Aorta (tissue), 5 donors: ENCODE measurements around the gene GALNT13. TPM values are rescaled to one million over a fixed set of nuclear protein-coding genes. Genes with fewer than 3 reads are reported as not detected.

ENCODE experiments used
- ATAC-seq: fragments of 200-7000 bp; cut with Tn5 transposase; one replicate; pipeline ENCODE4 v1.9.1; 2022; ENCODE audit warnings: moderate library complexity; ENCODE audit not compliant: low FRiP score
- DNase-seq, 2 donors: peaks; one replicate each; pipeline ENCODE4 v3.0.0-alpha.2; 2020
- H3K27ac ChIP-seq, 2 donors: one replicate each; pipeline ENCODE4 v1.5.1; 2013; ENCODE audit warnings: low read length in 2 of 2, mild to moderate bottlenecking in 2 of 2, moderate library complexity in 2 of 2, control low read depth in 1 of 2, inconsistent platforms in 1 of 2, low read depth in 1 of 2
- H3K27me3 ChIP-seq, 2 donors: one replicate each; pipeline ENCODE4 v1.6.1; 2013; ENCODE audit warnings: control low read depth in 1 of 2, low read length in 1 of 2, mild to moderate bottlenecking in 1 of 2, moderate library complexity in 1 of 2; ENCODE audit not compliant: insufficient read depth in 2 of 2, control insufficient read depth in 1 of 2
- H3K36me3 ChIP-seq, 2 donors: one replicate each; pipeline ENCODE4 v1.6.1; 2013; ENCODE audit warnings: control low read depth in 1 of 2, low read length in 1 of 2, mild to moderate bottlenecking in 1 of 2; ENCODE audit not compliant: insufficient read depth in 2 of 2, control insufficient read depth in 1 of 2
- H3K4me1 ChIP-seq, 2 donors: one replicate each; pipeline ENCODE4 v1.6.1; 2013; ENCODE audit warnings: low read length in 2 of 2, control low read depth in 1 of 2, mild to moderate bottlenecking in 1 of 2, moderate library complexity in 1 of 2; ENCODE audit not compliant: insufficient read depth in 2 of 2, control insufficient read depth in 1 of 2
- H3K4me3 ChIP-seq, 2 donors: one replicate each; pipeline ENCODE4 v1.5.1; 2013; ENCODE audit warnings: low read length in 2 of 2, control low read depth in 1 of 2, mild to moderate bottlenecking in 1 of 2
- H3K9me3 ChIP-seq: one replicate; pipeline ENCODE4 v1.6.1; 2013; ENCODE audit warnings: mild to moderate bottlenecking, low read length; ENCODE audit not compliant: control insufficient read depth
- WGBS, 2 donors: extraction: QIAGEN DNeasy Blood & Tissue Kit; methylation state at CpG; one replicate each; pipeline ENCODE4 v1.1.7; 2013; 5-methylcytosine and 5-hydroxymethylcytosine counted together
- intact Hi-C, 2 donors: fragments of 100-400 bp; cut with DNase I; formaldehyde crosslinking; loops; one replicate each; pipeline versions ENCODE4 v1.14.2 to v1.15.0; 2022
- polyA plus RNA-seq, 2 donors: library from polyadenylated mRNA; stranded (reverse); fragments of 200-250 nt; gene quantifications; one replicate each; pipeline ENCODE4 v1.2.3, GENCODE V29; 2013
- total RNA-seq, 2 donors: library from RNA; stranded (reverse); fragmentation: NEBNext Ultra II Directional; extraction: Animal tissue kit (Norgen Biotek cat#: 25700); gene quantifications; one replicate each; pipeline ENCODE4 v1.2.1, GENCODE V29; 2021
- donor health status: healthy with polysubstance abuse.
- donor health status: Bipolar disorder and iron deficiency.
- donor health status: DM: no; HTN: no; CAD: no.
- donor health status: DM: no; HTN: no; CAD: no.
- donor health status: DM: yes; HTN: yes; CAD: no.

GALNT13 gene
- total and polyA plus RNA-seq, 4 donors = 0.74 to 4.9 (median 1.3) TPM

DNA sequence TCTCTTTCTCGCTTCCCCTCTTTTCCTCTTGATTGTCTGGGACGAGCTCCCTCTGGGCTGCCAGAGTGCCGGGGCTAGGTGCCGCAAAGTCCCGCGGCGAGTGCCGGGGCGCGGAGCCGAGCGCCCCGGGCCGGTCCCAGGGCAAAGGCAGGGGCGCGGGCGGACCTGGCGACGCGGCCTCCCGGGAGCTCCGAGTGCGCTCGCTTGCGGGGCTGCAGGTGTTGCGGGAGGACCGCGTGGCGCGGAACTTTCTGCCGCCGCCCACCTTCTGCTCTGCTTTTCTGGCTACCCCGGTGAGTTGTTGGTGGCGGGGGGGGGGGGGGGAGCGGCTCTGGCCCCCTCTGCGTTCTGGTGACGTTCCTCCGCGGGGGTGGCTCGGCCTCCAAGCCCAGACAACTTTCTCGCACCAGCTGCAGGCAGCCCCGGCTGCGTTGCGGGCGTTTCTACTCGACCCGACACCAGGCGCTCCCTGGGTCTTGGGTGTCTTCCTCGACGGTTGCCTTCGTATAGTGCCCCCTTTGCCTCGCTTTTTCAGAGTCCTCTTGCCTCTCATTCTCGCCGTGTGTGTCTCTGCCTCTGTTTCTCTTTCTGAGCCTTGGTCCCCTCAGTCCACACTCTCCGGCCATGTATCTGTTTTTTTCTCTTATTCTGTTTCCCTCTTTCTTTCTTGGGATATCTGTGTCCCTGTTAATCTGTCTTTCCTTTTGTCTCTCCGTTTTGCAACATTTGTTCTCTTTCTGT is 759 bp downstream of the GALNT13 start:
- no peaks in the 10 kb centered on the region for H3K4me1 ChIP-seq
- no peak overlapping the region for H3K4me3 ChIP-seq
- DNase-seq = peak in 1 of 2 donors; percentile 63
- H3K9me3 ChIP-seq = no peaks in the 10 kb centered on the region
- intact Hi-C loops = no loop called here
- WGBS, 2 donors = 0 to 1% methylated on average over 49 to 56 of the region's 56 CpGs
- H3K27ac ChIP-seq = no peak overlapping the region
- H3K36me3 ChIP-seq = no peaks in the 10 kb centered on the region
- H3K27me3 ChIP-seq = no peaks in the 10 kb centered on the region
- ATAC-seq = no peak

DNA sequence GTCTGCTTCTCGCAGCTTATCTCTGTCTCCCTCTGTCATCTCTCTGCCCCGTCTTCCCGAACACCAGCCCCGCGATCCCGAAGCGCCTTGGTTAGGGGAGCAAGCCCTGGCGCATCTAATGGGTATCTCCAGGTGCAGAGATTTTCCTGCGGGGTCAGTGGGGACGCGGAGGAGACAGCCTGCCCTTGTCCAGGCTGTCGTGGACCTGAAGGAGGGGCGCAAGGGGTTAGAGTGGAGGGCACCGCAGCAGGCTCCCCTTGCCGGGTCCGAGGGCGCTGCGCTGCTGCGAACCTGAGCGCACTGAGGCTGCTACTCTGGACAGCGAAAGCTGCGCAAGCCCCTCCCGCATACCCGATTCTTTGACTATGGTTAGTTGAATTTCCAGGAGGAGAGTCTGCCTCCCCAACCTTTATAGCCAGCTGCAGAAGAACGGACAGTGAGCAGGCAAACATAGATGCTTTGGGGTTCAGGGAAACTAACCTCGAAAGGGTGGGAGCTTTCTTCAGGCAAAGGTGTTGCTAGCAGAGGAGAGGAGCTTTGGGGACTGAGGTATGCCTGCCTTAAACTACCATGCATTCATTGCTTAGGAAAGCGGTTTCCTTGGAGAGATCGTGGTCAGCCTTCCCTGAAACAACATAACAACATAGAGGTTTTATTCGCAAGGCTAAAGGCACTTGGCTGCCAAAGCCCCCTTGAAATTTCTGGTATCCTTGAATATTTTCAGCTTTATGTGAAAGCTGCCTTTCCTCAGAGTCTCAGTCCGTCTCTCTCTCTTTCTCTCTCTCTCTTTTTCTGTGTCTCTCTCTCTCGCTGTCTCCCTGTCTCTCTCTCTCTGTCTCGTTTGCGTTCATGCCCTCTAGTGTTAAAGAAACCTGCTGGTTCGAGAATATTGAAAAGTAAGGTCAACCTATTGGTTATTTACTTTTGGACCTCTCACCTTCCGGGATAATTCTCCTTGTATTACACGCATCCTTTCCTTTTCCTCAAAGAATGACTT is 1.6 kb downstream of the GALNT13 start:
- intact Hi-C loops = no loop called here
- Histone ChIP-seq H3K36me3 (no peaks in the 10 kb centered on the region), H3K4me1 (no peaks in the 10 kb centered on the region), H3K4me3 (no peak overlapping the region), H3K27ac (no peak overlapping the region), H3K9me3 (no peaks in the 10 kb centered on the region), H3K27me3 (no peaks in the 10 kb centered on the region)
- ATAC-seq = no peak
- peak in 1 of 2 donors; percentile 57 for DNase-seq
- 3 to 4% methylated on average over 36 of the region's 36 CpGs for WGBS, 2 donors

DNA sequence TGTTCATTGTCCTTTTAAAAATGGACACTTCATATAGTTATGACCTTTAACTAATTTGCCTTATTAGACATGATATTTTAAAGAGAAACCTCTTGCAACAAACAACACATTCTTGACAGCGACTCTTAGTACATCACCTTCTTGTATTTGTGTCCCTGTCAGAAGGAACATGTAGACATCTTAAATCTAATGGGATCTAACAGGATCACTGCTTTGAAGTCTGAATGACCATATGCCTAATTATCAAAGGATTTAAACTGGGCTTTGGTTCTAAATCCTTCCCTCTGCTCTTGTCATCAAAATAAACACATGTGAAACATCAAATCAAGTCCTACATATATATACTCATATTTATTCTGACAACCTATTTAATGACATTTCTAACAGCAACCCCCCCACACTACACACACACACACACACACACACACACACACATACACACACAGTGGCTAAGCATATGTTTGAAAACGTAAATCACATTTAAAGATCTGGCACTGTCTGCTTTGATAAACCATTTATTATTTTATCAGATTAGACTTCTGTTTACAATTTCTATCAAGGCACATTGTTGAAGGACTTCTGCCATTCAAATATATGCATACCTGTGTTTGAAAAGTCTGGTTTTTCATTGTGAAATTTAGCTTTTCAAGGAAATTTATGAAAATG is 4.2 kb downstream of the GALNT13 start:
- ATAC-seq (no peak), DNase-seq (no peak)
- Histone ChIP-seq H3K36me3 (no peaks in the 10 kb centered on the region), H3K9me3 (no peaks in the 10 kb centered on the region), H3K27me3 (no peaks in the 10 kb centered on the region), H3K27ac (no peak overlapping the region), H3K4me3 (no peak overlapping the region), H3K4me1 (no peaks in the 10 kb centered on the region)
- 70 to 79% methylated on average over 2 of the region's 2 CpGs for WGBS, 2 donors
- intact Hi-C loops = no loop called here

DNA sequence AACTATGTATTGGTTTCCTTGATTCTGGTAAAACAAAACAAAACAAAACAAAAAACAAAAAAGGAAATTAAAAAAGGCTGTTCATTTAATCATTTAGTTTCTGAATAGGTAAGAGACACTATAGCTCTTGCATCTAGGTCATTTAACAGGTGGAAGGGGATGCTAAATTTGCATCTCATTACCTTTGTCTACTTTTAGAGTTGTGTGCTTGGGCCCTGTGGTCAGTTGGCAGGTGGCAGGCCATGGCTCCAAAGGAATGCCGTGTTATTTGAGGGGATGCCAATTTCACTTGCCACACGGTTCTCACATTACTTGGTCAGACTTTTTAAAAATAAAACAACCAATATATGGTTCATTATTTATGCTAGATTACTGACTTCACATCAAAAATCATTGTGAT is 9.2 kb downstream of the GALNT13 start:
- no peak overlapping the region for H3K27ac ChIP-seq
- no peak overlapping the region for H3K4me3 ChIP-seq
- ATAC-seq = no peak
- no peak for DNase-seq
- 42 to 46% methylated on average over 2 of the region's 2 CpGs for WGBS, 2 donors
- H3K4me1 ChIP-seq = no peaks in the 10 kb centered on the region
- no peaks in the 10 kb centered on the region for H3K36me3 ChIP-seq
- intact Hi-C loops = no loop called here
- H3K27me3 ChIP-seq = no peaks in the 10 kb centered on the region
- H3K9me3 ChIP-seq = no peaks in the 10 kb centered on the region

DNA sequence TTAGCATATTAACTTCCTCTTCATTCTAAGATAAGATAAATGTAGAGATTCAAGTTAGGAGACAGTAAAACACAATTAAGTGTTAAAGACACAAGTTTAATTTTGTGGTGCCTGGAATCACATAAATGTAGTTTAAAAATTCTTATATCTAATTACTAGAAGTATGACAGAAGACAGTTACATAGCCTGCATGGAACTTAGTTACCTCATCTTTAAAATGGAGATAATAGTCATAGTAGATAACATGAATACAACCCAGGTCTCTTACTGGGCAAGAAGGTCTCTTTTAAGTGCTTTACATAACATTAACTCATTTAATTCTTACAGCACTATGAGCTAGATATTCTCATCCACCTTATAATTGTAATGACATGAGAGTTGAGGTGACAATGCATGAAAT is 15.1 kb downstream of the GALNT13 start:
- Histone ChIP-seq H3K9me3 (no peaks in the 10 kb centered on the region), H3K27ac (no peak overlapping the region), H3K27me3 (no peaks in the 10 kb centered on the region), H3K4me3 (no peak overlapping the region), H3K36me3 (no peaks in the 10 kb centered on the region), H3K4me1 (no peaks in the 10 kb centered on the region)
- intact Hi-C loops = no loop called here
- ATAC-seq = no peak
- DNase-seq = no peak

DNA sequence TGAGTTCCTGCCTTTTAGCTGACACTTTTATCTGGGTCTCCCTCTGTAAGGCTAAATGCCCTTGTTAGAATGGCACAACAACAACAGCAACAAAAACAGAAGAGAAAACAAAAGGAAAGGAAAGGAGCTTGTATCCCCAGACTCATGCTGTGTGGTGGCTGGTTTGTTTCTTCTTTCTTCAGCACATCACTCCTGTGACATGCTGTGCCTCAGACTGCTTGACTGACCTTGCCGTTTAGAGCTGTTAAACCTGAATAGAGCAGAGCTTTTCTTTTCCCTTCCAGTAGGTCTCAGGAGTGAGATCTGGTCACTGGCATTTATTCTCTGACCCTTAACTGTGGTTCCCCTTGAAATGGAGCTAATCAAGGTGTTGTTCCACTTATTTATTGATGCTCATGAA is 18.9 kb downstream of the GALNT13 start:
- Histone ChIP-seq H3K27ac (no peak overlapping the region), H3K4me1 (no peaks in the 10 kb centered on the region), H3K27me3 (no peaks in the 10 kb centered on the region), H3K9me3 (no peaks in the 10 kb centered on the region), H3K36me3 (no peaks in the 10 kb centered on the region), H3K4me3 (no peak overlapping the region)
- ATAC-seq (no peak), DNase-seq (no peak)
- 7 to 13% methylated on average over 1 of the region's 1 CpG for WGBS, 2 donors
- intact Hi-C loops = no loop called here

DNA sequence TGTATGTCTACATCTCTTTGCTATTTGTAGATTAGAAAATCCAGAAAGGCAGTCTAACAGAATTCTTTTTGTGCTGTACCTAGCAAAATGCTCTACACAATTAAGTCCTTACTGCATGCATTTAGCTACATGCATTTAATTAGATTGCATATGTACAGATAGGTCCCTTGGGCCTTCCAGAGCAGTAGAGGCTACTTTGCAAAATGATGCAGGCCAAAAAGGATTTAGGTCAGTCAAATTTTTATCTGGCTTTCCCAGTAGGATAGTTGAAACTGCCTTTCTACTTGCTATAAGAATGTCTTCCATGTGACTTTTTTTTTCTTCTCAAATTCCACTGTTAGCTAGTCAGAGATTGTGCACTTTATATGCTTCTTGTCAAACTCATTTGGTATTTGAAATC is 19.3 kb downstream of the GALNT13 start:
- Histone ChIP-seq H3K27me3 (no peaks in the 10 kb centered on the region), H3K9me3 (no peaks in the 10 kb centered on the region), H3K4me3 (no peak overlapping the region), H3K4me1 (no peaks in the 10 kb centered on the region), H3K36me3 (no peaks in the 10 kb centered on the region), H3K27ac (no peak overlapping the region)
- no peak for ATAC-seq
- intact Hi-C loops = no loop called here
- DNase-seq = no peak

DNA sequence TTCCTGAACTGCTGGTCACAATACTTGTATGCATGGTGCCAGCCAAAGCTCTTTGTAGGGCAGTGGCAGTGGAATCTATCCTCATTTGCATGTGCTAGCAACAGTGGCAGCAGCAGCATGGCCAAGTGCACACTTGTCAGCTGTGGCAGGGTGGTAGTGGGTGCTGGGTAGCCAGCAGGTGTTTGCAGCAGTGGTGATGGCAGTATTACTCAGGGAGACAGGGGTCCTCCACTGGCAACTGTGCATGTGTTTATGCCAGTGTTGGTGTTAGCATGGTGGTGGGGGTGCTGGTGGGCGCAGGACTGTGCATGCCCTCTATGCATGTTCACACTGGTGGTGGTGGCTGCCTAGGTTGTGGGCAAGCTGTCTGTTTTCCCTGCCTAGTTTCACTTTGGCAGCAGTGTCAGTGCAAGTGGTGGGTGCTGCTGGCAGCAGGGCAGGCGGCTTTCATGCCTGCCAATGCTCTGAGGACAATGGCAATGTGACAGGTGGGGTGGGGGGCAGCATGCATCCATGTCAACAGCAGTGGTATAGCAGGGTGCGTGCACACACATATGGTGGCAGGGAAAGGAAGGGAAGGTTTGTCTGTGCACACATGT is 41.2 kb downstream of the GALNT13 start:
- ATAC-seq = no peak
- Histone ChIP-seq H3K27ac (no peak overlapping the region), H3K4me3 (no peak overlapping the region), H3K27me3 (no peaks in the 10 kb centered on the region), H3K9me3 (no peaks in the 10 kb centered on the region), H3K36me3 (no peaks in the 10 kb centered on the region), H3K4me1 (no peaks in the 10 kb centered on the region)
- no peak for DNase-seq
- intact Hi-C loops = no loop called here
- 83 to 89% methylated on average over 3 of the region's 3 CpGs for WGBS, 2 donors
